GM18868 (cell line): Measurements from ENCODE around the gene SLC4A2.

Source experiments
- ATAC-seq: cut with Tn5 transposase; IDR thresholded peaks from one replicate; pipeline ENCODE4 v1.9.1; 2021; ENCODE audit warnings: mild to moderate bottlenecking, moderate library complexity; ENCODE audit not compliant: unreplicated experiment

SLC4A2 gene

DNA sequence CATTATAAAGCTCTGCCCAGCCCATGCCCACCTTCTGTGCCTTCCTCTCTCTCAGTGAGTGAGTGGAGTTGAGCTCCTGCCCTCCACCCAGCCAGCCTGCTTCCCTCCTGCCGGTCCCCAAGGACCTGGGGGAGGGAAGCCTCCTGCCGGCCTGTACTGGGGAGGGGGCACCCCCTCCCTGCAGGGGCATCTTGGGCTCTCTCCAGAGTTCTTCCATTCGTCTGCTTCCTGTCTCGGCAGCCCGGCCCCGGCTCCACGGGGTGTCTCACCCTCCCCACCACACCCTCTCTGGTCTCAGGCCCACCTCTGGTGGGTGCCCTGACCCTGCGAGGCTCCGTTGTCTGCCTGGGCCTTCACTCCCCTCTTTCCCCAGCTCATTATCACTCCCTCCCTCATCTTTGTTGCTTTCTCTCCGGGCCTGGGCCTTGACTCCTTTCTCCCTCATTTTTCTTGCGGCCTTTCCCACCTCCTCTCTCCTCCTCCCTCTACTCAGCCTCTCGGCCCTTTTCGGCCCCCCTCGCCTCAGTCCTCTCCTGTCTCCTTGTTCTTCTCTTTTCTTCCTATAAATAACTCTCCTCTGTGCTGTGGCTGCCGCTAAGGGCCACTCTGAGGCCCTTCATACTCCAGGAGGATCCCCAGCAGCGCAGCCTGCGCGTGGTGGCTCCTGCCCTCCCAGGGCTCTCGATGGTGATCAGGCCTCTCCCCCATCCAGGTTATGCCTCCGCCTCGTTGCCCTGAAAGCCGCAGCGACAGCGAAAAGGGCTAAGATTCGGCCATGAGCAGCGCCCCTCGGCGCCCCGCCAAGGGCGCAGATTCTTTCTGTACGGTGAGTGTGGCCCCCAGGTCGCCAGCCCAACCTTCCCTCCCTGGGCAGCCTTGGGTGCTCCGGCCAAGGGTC, 2.1 kb downstream of the SLC4A2 start:
- ATAC-seq: no peak

DNA sequence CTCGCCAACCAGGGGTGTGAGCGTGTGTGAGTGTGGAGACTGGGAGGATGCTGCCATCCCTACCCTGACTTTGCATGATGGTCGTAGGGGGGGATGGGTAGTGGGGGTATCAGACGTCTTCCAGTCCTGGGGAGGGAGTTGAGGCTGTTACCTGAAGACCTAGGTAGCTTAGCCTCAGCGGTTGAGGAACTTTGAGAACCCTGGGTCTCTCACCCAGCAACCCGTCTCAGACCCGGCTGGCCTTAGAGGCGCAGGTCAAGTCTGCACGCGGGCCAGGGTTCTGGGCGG, 2.7 kb downstream of the SLC4A2 start:
- ATAC-seq: no peak

DNA sequence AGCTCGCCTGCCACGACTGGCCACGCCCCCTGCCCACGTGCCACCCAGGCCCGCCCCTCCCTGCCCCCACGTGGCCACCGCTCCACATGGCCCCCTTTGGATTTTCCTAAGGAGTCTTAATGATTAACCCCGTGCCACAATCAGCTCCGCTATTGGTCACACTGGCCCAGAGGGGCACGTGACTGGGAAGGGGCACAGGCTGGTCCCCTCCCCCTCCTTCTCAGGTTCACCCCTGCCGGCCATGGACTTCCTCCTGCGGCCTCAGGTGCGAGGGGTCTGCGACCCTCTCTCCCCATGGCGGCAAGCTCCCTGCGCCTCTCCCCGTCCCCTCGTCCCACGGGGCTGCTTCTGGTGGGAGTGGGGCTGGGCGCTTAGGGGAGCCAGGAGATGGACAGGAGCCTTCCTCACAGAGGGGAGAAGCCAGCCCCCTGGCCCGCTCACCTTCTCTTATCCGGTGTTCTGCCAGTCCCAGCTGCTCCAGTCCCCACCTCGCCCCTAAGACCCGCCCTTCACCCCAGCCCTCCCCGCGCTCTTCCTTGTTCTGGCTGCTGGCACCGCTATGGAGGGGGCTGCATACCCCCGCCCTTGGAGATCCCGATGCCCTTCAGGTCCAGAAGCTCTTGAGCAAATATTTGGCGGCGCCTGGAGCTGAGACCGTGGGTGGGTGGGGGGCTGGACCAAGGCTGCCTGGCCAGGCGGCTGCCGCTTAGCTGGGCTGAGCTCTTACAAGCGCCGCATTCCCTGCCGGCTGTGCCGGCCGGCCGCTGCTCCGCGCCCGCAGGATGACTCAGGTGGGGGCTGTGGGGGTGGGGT, 3.2 kb downstream of the SLC4A2 start:
- no peak for ATAC-seq

DNA sequence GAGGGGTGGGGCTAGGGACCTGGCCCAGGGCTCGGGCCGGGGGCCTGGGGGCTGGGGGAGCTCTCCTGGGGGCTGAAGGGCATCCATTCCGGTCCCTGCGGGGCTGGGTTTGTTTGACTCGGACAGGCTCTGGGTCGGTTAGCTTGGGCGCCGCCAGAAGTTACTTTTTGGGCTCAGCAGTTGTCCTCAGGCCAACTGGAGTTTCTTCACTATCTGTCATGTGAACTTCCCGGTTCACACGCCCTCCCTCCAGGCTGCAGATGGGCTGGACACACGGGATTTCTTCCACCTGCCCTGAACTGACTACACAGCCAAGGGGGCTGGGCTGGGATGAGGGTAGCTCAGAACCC, 3.8 kb downstream of the SLC4A2 start:
- no peak for ATAC-seq

DNA sequence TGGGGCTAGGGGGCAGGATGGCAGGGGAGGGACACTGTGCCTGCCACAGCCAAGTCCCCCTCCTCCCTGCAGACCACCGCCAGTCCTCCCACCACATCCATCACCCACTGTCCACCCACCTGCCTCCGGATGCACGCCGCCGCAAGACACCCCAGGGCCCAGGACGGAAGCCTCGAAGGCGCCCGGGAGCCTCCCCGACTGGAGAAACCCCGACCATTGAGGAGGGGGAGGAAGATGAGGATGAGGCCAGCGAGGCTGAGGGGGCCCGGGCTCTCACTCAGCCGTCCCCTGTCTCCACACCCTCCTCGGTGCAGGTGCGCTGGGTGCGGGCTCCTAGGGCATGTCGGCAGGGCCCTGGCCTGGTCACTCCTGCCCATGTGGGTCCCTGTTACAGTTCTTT, 5.1 kb downstream of the SLC4A2 start:
- ATAC-seq: no peak

DNA sequence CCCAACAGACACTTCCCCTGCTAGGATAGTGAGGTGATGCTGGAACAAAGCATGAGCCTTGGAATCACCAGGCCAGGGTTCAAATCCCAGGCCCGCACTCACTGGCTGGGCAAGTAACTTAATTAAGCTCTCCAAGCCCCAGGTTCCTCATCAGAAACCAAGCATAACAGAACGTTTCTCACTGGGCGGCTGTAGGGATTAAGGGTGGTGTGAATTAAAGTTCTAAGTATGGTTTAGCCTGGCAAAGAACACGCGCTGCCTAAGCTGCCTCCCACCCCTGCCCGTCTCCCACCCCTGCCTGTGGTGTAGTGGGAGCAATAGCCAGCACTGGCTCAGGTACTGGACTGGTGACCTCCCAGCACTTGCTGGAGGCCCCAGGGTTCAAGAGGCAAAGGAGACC, 5.6 kb downstream of the SLC4A2 start:
- no peak for ATAC-seq

DNA sequence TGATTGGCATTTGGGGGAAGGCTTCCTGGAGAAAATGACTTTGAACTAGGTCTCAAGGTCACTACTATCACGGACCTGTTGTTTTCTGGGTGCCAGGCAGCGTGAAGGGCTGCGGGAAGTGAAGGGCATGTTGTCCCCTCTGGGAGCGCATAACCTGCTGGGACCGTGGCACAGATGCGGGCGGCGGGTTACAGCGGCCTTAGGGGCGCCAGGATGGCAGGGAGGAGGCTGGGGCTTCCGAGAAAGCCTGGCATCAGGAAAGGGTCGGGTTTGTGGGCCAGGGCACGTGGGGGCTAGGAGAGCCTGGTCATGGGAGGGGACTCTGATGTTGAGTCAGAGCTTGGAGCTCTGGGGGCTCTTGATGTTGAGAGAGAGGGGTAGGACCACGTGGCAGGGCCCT, 6.1 kb downstream of the SLC4A2 start:
- no peak for ATAC-seq

DNA sequence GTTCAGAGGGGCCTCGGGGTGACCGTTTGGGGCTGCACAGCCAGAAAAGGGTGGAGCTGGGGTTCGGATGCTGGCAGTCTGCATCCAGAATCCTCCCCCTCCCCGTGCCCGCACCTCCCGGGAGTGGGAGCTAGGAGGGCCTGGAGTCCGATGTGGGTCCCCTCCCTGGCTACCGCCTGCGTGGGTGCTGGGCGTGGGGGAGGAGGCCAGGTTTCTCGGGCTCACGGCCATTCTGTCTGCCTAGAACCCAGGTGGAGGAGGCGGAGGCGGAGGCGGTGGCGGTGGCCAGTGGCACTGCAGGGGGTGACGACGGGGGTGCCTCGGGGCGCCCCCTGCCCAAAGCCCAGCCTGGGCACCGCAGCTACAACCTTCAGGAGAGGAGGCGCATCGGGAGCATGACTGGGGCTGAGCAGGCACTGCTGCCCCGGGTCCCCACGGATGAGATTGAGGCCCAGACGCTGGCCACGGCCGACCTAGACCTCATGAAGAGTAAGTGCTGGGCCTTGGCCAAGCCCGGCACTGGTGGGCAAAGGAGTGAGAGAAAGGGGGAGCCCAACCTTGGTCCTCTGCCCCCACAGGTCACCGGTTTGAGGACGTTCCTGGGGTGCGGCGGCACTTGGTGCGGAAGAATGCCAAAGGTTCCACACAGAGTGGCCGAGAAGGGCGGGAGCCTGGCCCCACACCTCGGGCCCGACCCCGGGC, 7.0 kb downstream of the SLC4A2 start:
- no peak for ATAC-seq

DNA sequence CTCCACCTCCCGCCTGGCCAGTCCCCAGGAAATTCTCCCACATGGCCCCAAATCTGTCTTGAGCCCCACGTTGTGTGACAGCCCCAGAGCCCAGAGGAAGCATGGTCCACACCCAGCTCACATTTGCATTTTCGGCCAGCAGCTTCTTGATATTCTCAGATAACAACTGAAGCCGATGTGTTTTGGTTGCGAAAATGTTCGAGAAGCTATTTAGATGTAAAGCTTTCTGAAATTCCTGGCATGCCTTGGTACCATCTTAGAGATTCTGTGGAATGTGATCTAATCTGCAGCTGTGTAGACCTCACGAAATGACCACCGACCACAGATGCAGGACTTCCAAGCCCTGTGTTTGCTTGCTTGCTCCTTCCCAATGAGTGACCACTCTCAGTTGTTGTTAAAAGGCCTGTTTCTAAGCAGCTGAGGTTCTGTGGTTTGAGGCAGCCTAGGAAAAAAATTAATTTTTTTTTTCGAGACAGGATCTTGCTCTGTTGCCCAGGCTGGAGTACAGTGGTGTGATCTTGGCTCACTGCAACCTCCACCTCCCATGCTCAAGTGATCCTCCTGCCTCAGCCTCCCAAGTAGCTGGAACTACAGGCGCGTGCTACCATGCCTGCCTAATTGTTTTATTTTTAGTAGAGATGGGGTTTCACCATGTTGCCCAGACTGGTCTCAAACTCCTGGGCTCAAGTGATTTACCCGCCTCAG, 8.8 kb downstream of the SLC4A2 start:
- ATAC-seq: no peak

DNA sequence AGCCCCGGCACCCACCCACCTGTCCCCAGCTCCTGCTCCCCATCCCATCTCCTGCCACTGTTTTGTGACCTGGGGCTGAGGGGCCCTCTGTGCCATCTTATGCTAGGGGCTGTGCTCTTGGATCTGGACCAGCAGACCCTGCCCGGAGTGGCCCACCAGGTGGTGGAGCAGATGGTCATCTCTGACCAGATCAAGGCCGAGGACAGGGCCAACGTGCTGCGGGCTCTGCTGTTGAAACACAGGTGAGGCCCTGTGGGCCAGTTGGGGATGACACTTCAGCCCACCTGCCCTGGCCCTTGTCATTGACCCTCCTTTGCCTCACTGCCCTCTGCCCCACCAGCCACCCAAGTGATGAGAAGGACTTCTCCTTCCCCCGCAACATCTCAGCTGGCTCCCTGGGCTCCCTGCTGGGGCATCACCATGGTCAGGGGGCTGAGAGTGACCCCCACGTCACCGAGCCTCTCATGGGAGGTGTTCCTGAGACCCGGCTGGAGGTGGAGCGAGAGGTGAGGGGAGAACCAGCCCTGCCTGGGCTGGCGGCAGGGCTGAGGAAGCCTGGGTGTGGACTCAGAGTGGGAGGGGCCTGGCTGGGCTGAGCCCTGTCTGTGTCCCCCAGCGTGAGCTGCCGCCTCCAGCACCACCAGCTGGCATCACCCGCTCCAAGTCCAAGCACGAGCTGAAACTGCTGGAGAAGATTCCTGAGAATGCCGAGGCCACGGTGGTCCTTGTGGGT, 10.6 kb downstream of the SLC4A2 start:
- no peak for ATAC-seq

DNA sequence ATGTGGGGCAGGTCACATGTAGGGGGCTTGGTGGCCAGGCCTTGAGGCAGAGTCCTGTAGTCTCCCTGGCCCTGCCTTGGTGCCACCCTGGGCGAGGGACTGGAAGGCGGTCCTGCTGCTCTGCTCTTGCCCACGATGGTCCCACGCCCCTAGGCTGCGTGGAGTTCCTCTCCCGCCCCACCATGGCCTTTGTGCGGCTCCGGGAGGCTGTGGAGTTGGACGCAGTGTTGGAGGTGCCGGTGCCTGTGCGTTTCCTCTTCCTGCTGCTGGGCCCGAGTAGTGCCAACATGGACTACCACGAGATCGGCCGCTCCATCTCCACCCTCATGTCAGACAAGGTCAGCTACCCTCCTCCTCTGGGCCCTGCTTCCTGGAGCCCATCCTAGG, 11.2 kb downstream of the SLC4A2 start:
- no peak for ATAC-seq

DNA sequence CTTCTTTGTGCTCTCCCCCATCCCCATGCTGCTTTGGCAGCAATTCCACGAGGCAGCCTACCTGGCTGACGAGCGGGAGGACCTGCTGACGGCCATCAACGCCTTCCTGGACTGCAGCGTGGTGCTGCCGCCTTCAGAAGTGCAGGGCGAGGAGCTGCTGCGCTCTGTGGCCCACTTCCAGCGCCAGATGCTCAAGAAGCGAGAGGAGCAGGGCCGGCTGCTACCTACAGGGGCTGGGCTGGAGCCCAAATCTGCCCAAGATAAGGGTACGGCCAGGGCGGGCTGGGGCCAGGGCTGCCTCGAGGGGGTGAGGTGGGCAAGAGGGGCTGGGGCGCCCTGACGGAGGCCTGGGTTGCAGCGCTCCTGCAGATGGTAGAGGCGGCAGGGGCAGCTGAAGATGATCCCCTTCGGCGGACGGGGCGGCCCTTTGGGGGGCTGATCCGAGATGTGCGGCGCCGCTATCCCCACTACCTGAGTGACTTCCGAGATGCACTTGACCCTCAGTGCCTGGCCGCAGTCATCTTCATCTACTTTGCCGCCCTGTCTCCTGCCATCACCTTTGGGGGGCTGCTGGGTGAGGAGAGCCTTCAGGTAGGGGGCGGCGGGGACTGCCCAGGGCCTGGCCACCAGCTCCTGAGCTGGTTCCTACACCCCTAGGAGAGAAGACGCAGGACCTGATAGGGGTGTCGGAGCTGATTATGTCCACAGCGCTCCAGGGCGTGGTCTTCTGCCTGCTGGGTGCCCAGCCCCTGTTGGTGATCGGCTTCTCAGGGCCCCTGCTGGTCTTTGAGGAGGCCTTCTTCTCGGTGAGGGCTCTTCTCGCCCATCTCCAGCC, 11.9 kb downstream of the SLC4A2 start:
- no peak for ATAC-seq

DNA sequence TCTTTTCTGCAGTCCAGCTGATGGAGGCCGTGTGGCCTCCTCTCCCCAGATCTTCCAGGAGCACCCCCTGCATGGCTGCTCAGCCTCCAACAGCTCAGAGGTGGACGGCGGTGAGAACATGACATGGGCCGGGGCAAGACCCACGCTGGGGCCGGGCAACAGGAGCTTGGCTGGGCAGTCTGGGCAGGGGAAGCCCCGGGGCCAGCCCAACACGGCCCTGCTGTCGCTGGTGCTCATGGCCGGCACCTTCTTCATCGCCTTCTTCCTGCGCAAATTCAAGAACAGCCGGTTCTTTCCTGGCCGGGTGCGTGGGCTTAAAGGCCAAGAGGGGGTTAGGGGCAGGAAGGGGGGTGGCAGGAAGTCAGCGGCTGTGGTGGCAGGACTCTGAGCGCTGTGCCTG, 14.6 kb downstream of the SLC4A2 start:
- ATAC-seq: no peak

DNA sequence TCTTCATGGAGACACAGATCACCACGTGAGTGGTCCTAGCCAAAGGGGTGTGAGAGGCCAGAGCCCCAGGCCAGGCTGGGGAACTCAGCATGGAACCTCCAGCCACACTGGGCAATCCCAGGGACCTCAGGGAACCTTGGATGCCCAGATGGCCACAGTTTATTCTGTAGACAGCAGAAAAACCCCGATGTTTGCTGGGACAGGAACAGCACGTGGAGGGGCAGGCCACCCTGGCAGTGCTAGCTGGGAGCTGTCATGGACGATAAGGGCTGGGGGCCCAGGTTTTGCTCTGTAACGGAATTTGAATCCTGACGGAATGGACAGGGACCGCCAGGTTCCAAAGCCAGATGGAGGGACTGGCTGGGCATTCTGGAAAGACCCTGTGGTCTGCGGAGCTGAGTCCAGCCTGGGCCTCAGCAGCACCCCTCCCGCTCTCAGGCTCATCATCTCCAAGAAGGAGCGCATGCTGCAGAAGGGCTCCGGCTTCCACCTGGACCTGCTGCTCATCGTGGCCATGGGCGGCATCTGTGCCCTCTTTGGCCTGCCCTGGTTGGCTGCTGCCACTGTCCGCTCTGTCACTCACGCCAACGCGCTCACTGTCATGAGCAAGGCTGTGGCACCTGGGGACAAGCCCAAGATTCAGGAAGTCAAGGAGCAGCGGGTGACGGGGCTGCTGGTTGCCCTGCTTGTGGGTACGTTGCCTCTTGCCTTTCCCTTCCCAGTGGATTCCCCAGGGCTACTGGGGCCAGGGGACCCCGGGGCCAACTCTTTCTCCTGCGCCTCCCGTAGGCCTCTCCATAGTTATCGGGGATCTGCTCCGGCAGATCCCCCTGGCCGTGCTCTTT, 15.7 kb downstream of the SLC4A2 start:
- ATAC-seq: no peak

DNA sequence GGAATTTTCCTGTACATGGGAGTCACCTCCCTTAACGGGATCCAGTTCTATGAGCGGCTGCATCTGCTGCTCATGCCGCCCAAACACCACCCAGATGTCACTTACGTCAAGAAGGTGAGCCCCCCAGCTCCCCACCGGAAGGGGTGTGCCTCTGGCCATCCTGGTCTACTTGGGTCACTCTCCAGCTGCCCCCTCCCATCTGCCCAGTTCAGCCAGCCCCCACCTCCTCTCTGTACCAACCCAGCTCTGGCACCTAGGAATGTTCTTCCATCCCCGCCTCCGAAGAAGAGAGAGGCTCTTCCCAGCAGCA, 16.2 kb downstream of the SLC4A2 start:
- no peak for ATAC-seq

DNA sequence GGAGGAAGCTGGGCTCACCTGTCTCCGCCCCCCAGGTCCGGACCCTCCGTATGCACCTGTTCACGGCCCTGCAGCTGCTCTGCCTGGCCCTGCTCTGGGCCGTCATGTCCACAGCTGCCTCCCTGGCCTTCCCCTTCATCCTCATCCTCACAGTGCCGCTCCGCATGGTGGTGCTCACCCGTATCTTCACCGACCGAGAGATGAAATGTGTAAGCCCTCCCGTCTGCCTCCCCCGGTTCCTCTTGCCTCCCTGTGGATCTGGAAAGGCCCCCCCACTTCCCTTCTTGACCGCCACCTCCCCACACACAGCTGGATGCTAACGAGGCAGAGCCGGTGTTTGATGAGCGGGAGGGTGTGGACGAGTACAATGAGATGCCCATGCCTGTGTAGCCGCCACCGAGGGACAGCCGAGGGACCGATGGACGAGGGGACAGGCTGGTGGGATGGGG, 16.6 kb downstream of the SLC4A2 start:
- ATAC-seq: no peak

DNA sequence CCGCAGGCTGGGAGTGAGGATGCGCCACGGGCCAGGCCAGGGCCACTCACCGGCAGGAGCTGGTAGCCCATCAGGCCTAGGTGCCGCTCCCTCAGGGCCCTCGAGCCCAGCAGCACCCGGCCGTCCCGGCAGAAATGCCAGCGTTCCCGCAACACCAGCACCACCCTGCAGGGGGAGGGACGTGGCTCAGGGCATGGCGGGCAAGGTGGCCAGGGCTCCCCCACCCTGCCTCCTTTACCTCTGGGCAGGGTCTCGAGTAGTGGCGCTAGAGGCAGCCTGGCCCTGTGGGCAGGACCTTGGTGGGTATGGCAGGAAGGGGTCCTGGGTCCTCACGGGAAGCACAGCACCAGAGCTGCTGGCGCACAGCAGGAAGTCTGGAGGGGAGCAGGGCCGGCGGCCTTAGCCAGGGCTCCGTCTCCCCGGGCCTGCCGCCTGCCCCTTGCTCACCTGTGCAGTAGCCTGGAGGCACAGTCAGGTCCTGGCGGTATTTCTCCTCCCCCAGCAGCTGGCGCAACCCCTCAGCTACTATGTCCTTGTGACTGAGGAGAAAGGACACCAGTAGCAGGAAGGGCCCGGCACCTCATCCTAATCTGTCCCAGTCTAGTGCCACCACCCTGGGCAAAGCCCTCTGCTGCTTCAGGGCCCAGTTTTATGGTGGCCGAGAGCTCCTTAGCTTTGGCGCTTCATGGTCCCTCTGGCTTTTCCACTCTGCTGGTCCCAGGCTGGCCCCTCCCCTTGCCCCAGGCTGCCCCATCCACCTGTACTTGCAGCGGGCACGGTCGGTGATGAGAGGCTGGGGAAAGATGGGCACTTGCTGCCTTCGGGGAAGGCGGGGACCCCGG, 17.7 kb downstream of the SLC4A2 start:
- ATAC-seq: no peak

DNA sequence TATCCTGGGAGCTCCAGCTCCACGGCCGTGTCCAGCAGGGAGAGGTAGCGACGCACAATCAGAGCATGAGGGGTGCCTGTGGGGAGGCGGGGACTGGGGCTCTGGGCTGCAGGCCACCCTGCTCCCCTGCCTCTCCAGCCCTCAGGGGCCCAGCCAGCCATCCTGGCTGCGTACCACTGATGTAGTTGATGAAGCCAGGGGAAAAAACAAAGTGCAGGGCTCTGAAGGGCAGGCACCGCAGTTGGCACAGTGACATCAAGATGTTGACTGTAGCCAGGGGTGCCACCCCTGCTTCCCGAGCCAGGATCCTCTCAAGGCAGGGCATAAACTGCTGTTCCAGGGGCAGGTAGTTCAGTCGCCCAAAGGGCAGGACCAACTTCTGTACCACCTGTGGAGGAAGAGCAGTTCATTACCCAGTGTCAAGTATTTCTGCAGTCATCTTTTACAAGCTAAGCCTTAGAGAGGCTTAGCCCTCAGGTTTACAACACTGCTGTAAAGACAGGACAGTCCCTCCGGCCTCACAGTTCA, 18.4 kb downstream of the SLC4A2 start:
- ATAC-seq: no peak
